Lower lobe of right lung (tissue), 2 donors: ENCODE measurements around the gene CCDC60. TPM values are rescaled to one million over a fixed set of nuclear protein-coding genes. Genes with fewer than 3 reads are reported as not detected.

ENCODE experiments used
- ATAC-seq, 2 donors: fragments of 200-7000 bp; cut with Tn5 transposase; one replicate each; pipeline ENCODE4 v1.9.1; 2020 to 2022; ENCODE audit warnings: mild to moderate bottlenecking in 2 of 2, moderate library complexity in 2 of 2
- DNase-seq: peaks from one replicate; pipeline ENCODE4 v3.0.0-alpha.2; 2020
- H3K27ac ChIP-seq: fragments of 200-600 bp; one replicate; pipeline ENCODE4 v1.8.0; 2022
- H3K27me3 ChIP-seq: fragments of 200-600 bp; one replicate; pipeline ENCODE4 v1.8.0; 2022; ENCODE audit warnings: low read depth
- H3K36me3 ChIP-seq: fragments of 200-600 bp; one replicate; pipeline ENCODE4 v1.8.0; 2022; ENCODE audit warnings: mild to moderate bottlenecking
- H3K4me1 ChIP-seq: fragments of 200-600 bp; one replicate; pipeline ENCODE4 v1.8.0; 2022
- H3K4me3 ChIP-seq: fragments of 200-600 bp; one replicate; pipeline ENCODE4 v1.8.0; 2022; ENCODE audit warnings: mild to moderate bottlenecking
- H3K9me3 ChIP-seq: fragments of 200-600 bp; one replicate; pipeline ENCODE4 v1.8.0; 2022
- CTCF ChIP-seq: fragments of 200-600 bp; IDR thresholded peaks from one replicate; pipeline ENCODE4 v1.8.0; 2022; ENCODE audit warnings: antibody characterized with exemption, mild to moderate bottlenecking
- intact Hi-C: fragments of 100-400 bp; cut with DNase I; formaldehyde crosslinking; loops from one replicate; pipeline ENCODE4 v1.11.0; 2022
- total RNA-seq: library from RNA; stranded (reverse); fragmentation: NEBNext Ultra II Directional; extraction: Animal tissue kit (Norgen Biotek cat#: 25700); gene quantifications from one replicate; pipeline ENCODE4 v1.2.1, GENCODE V29; 2021
- donor health status: DM: no; HTN: yes; CAD: no; lungs with severe emphysema.

Gene CCDC60
- total RNA-seq, 1 donor from 2014 or later: 2.2 TPM

DNA sequence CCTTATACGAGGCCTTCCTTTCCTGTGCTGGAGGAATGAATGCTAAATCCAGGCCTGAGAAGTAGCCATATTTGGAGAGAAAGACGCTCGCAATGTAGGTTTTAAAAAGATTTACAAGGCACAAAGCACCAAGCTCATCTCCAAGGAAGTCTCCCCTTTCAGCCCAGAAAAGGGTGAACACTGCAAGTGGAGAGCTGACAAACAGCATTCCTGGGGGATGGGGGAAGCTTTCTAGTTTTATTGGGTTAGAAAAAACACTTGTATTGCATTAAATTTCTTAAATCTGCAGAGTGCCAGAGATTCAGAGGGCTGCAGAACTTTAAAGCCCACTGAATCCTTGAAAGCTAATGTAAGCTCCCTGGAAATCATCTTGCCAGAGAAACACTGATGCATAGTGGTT lies 34.6 kb downstream of the CCDC60 start:
- Histone ChIP-seq H3K4me1 (peaks cover 11% of the 10 kb centered on the region), H3K9me3 (no peaks in the 10 kb centered on the region), H3K27me3 (no peaks in the 10 kb centered on the region), H3K4me3 (no peak overlapping the region), H3K36me3 (no peaks in the 10 kb centered on the region), H3K27ac (no peak overlapping the region)
- DNase-seq (no peak), ATAC-seq (no peak)
- intact Hi-C loops: no loop called here
- no peak for TF ChIP-seq CTCF

- DNase-seq: no peak
- no peak for TF ChIP-seq CTCF
- H3K36me3 ChIP-seq: no peaks in the 10 kb centered on the region
- no peaks in the 10 kb centered on the region for H3K27me3 ChIP-seq
- H3K9me3 ChIP-seq: no peaks in the 10 kb centered on the region
- peaks cover 11% of the 10 kb centered on the region for H3K4me1 ChIP-seq
- no peak overlapping the region for H3K4me3 ChIP-seq
- no peak overlapping the region for H3K27ac ChIP-seq
- no peak for ATAC-seq
- intact Hi-C loops: no loop called here
These were observed 35.5 kb downstream of the CCDC60 start for GRCh38 chr12:119369907-119370546.

GRCh38 chr12:119372540-119372939 lies 38.0 kb downstream of the CCDC60 start:
- DNase-seq: no peak
- Histone ChIP-seq H3K9me3 (no peaks in the 10 kb centered on the region), H3K27me3 (no peaks in the 10 kb centered on the region), H3K4me1 (peaks cover 19% of the 10 kb centered on the region), H3K4me3 (no peak overlapping the region), H3K36me3 (no peaks in the 10 kb centered on the region), H3K27ac (no peak overlapping the region)
- peak; percentile 78 to 79 for ATAC-seq
- TF ChIP-seq CTCF: no peak
- intact Hi-C loops: no loop called here

DNA sequence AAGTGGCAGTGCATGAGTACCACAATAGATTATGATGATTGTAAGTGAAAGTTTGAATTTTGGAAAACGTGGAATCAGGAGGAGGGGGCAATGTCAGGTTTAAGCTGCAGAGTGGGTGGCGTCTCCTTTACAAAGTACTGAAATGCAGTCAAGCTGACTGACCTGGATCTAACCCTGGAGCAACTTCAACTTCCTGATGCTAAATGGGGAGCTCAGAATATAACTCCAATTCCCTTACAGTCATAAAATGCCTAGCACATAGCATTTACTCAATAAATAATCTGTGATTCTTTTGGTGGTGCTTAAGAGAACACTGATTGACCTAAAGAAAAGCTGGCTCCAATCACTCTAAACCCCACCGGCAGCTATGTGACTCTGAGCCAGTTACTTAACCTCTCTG lies 38.5 kb downstream of the CCDC60 start:
- no peak for TF ChIP-seq CTCF
- intact Hi-C loops: no loop called here
- Histone ChIP-seq H3K36me3 (no peaks in the 10 kb centered on the region), H3K27ac (no peak overlapping the region), H3K9me3 (no peaks in the 10 kb centered on the region), H3K4me1 (peaks cover 19% of the 10 kb centered on the region), H3K4me3 (no peak overlapping the region), H3K27me3 (no peaks in the 10 kb centered on the region)
- ATAC-seq (no peak), DNase-seq (no peak)

GRCh38 chr12:119373666-119374065 lies 39.1 kb downstream of the CCDC60 start:
- Histone ChIP-seq H3K36me3 (no peaks in the 10 kb centered on the region), H3K4me1 (peaks cover 19% of the 10 kb centered on the region), H3K9me3 (no peaks in the 10 kb centered on the region), H3K4me3 (no peak overlapping the region), H3K27ac (no peak overlapping the region), H3K27me3 (no peaks in the 10 kb centered on the region)
- DNase-seq: no peak
- no peak for ATAC-seq
- intact Hi-C loops: no loop called here
- no peak for TF ChIP-seq CTCF
